Measurements from ENCODE around the gene OPA3. TPM values are rescaled to one million over a fixed set of nuclear protein-coding genes. Genes with fewer than 3 reads are reported as not detected.

OPA3 gene
- total and polyA plus RNA-seq, 4 donors: 3.5 to 13.6 (median 7.7) TPM

- DNase-seq: no peak
- Histone ChIP-seq H3K9ac (ENCODE audit: insufficient read depth in 1 of 2, low read length in 2 of 2) (no peak overlapping the region), H3K27ac (ENCODE audit: low read depth in 1 of 2, low read length in 1 of 2) (no peak overlapping the region), H3K4me3 (no peak overlapping the region), H3K4me1 (ENCODE audit: control insufficient read depth in 5 of 5, insufficient read depth in 5 of 5, low read length in 5 of 5) (peaks cover 0 to 5% (median 0%) of the 10 kb centered on the region in 5 donors), H3K36me3 (ENCODE audit: control insufficient read depth in 4 of 4, insufficient read depth in 4 of 4, low read length in 4 of 4) (no peaks in the 10 kb centered on the region), H3K27me3 (ENCODE audit: control insufficient read depth in 3 of 3, insufficient read depth in 3 of 3, low read length in 2 of 3) (peaks cover 0 to 73% (median 56%) of the 10 kb centered on the region in 3 donors), H3K9me3 (ENCODE audit: control insufficient read depth in 4 of 4, insufficient read depth in 3 of 4, low read length in 3 of 4) (no peaks in the 10 kb centered on the region)
- WGBS, 2 donors: 8 to 15% methylated on average over 13 of the region's 13 CpGs
- TF ChIP-seq, protein P1, sequence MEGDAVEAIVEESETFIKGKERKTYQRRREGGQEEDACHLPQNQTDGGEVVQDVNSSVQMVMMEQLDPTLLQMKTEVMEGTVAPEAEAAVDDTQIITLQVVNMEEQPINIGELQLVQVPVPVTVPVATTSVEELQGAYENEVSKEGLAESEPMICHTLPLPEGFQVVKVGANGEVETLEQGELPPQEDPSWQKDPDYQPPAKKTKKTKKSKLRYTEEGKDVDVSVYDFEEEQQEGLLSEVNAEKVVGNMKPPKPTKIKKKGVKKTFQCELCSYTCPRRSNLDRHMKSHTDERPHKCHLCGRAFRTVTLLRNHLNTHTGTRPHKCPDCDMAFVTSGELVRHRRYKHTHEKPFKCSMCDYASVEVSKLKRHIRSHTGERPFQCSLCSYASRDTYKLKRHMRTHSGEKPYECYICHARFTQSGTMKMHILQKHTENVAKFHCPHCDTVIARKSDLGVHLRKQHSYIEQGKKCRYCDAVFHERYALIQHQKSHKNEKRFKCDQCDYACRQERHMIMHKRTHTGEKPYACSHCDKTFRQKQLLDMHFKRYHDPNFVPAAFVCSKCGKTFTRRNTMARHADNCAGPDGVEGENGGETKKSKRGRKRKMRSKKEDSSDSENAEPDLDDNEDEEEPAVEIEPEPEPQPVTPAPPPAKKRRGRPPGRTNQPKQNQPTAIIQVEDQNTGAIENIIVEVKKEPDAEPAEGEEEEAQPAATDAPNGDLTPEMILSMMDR (IDR thresholded peaks at IDR 0.05; ENCODE audit: control extremely low read depth, extremely low read depth): no peak
- no peak for ATAC-seq (ENCODE audit: insufficient read depth, low FRiP score)
Measured at GRCh38 chr19:45599286-45599685, 14.7 kb upstream of the OPA3 start.

DNA sequence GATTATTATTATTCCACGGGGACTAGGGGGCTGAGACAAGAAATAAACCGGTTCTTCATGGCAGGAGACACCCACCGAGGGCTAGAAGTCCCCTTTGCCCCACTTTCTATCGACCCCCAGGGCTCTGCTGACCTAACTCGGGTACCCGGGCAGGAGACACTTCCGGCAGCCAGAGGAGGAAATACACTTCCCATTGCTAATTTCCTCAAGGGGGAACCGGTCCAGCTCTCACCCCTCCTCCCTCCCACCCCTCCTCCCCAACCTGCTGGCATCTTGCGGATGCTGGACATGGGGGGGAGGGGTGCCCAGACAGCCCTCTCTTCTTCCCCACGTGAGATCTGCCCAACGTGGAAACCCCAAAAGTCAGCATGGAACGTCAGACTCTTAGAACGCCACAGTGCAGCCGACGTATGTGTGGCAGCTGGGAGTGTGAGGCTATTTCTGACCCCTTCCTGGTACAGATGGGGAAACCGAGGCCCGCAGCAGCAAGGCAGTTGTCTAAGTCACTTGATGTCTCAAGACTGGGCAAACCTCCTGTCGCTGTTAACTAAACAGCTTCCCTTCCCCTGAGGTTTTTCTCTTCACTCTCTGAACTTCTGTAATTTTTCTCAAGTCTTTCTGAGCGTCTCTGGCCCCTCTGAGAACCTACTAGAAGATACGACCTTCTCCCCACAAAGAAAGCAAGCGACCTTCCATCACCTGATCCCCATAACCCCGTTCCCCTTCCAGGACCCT is 13.8 kb upstream of the OPA3 start:
- DNase-seq (peak in 1 of 3 donors; percentile 19), ATAC-seq (ENCODE audit: insufficient read depth, low FRiP score) (no peak)
- peaks cover 0 to 5% (median 0%) of the 10 kb centered on the region in 5 donors for H3K4me1 ChIP-seq (ENCODE audit: control insufficient read depth in 5 of 5, insufficient read depth in 5 of 5, low read length in 5 of 5)
- H3K27ac ChIP-seq (ENCODE audit: low read depth in 1 of 2, low read length in 1 of 2): peak overlapping the region; percentile 37 to 47
- no peak overlapping the region for H3K4me3 ChIP-seq
- H3K27me3 ChIP-seq (ENCODE audit: control insufficient read depth in 3 of 3, insufficient read depth in 3 of 3, low read length in 2 of 3): peaks cover 0 to 73% (median 55%) of the 10 kb centered on the region in 3 donors
- 3% methylated on average over 22 of the region's 22 CpGs for WGBS, 2 donors
- no peaks in the 10 kb centered on the region for H3K36me3 ChIP-seq (ENCODE audit: control insufficient read depth in 4 of 4, insufficient read depth in 4 of 4, low read length in 4 of 4)
- no peak overlapping the region for H3K9ac ChIP-seq (ENCODE audit: insufficient read depth in 1 of 2, low read length in 2 of 2)
- TF ChIP-seq, protein P1 (IDR thresholded peaks at IDR 0.05; ENCODE audit: control extremely low read depth, extremely low read depth): no peak
- H3K9me3 ChIP-seq (ENCODE audit: control insufficient read depth in 4 of 4, insufficient read depth in 3 of 4, low read length in 3 of 4): no peaks in the 10 kb centered on the region

- DNase-seq (no peak), ATAC-seq (ENCODE audit: insufficient read depth, low FRiP score) (no peak)
- H3K9ac ChIP-seq (ENCODE audit: insufficient read depth in 1 of 2, low read length in 2 of 2): no peak overlapping the region
- peaks cover 0 to 66% (median 54%) of the 10 kb centered on the region in 3 donors for H3K27me3 ChIP-seq (ENCODE audit: control insufficient read depth in 3 of 3, insufficient read depth in 3 of 3, low read length in 2 of 3)
- peak overlapping the region; percentile 34 to 47 for H3K27ac ChIP-seq (ENCODE audit: low read depth in 1 of 2, low read length in 1 of 2)
- TF ChIP-seq, protein P1 (IDR thresholded peaks at IDR 0.05; ENCODE audit: control extremely low read depth, extremely low read depth): no peak
- WGBS, 2 donors: 22 to 30% methylated on average over 5 of the region's 5 CpGs
- no peaks in the 10 kb centered on the region for H3K9me3 ChIP-seq (ENCODE audit: control insufficient read depth in 4 of 4, insufficient read depth in 3 of 4, low read length in 3 of 4)
- H3K4me1 ChIP-seq (ENCODE audit: control insufficient read depth in 5 of 5, insufficient read depth in 5 of 5, low read length in 5 of 5): peaks cover 0 to 5% (median 0%) of the 10 kb centered on the region in 5 donors
- no peak overlapping the region for H3K4me3 ChIP-seq
- no peaks in the 10 kb centered on the region for H3K36me3 ChIP-seq (ENCODE audit: control insufficient read depth in 4 of 4, insufficient read depth in 4 of 4, low read length in 4 of 4)
Measured at GRCh38 chr19:45597425-45598111, 13.0 kb upstream of the OPA3 start.
